HG03196 (cell line): Measurements from ENCODE around the gene FGFR1OP2.
A peak's percentile ranks its signal among the peaks of the same experiment; 100 is the strongest.

Experiments used
- ATAC-seq: cut with Tn5 transposase; IDR thresholded peaks from one replicate; pipeline ENCODE4 v1.9.1; 2021; ENCODE audit not compliant: unreplicated experiment

Gene FGFR1OP2

GRCh38 chr12:27001663-27002062, 63.4 kb downstream of the FGFR1OP2 start:
- ATAC-seq = no peak

DNA sequence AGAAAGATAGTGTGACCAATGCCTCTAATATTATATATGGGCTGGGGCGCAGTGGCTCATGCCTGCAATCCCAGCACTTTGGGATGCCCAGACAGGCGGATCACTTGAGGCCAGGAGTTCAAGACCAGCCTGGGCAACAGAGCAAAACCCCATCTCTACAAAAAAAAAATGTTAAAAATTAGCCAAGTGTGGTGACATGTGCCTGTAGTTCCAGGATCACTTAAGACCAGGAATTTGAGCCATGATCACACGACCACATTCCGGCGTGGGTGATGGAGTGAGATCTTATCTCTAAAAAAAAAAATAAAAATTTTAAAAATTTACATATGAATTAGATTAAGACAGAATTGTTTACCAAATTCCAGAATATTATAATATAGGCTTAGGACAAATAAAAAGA, 63.9 kb downstream of the FGFR1OP2 start:
- no peak for ATAC-seq

GRCh38 chr12:27003421-27004381, 65.4 kb downstream of the FGFR1OP2 start:
- no peak for ATAC-seq

GRCh38 chr12:27005495-27005894, 67.2 kb downstream of the FGFR1OP2 start:
- no peak for ATAC-seq

DNA sequence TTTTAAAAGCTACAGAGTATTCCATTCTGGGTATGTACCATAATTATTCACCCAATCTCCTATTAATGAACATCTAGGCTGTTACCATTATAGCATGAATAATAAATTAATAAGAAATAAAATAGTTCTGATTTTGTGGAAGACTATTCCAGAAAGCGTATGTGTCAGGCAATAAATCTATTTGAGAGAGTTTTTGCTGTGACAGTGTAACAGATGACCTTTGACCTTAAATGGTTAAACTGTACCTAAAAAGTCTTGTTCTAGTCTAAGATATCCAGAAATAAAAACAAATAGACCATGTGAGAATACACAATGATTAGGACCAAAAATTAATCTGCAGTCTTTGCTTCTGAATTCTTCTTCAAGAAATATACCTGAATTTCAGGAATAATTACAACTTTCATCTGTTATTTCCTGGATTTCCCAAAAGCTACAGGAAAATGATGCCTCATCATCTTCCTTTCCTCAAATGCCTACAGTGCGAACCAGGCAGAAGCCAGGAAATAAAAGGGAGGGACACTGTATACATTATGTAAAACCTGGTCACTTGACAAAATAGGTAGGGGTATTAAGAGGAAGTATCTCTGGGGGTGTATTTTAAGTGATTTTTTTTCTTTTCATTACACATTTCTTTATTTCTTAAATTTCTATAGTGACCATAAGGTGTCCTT, 68.7 kb downstream of the FGFR1OP2 start:
- ATAC-seq = no peak

- no peak for ATAC-seq
These were observed 69.8 kb downstream of the FGFR1OP2 start for GRCh38 chr12:27008081-27008480.

GRCh38 chr12:27009881-27010301, 71.6 kb downstream of the FGFR1OP2 start:
- no peak for ATAC-seq

DNA sequence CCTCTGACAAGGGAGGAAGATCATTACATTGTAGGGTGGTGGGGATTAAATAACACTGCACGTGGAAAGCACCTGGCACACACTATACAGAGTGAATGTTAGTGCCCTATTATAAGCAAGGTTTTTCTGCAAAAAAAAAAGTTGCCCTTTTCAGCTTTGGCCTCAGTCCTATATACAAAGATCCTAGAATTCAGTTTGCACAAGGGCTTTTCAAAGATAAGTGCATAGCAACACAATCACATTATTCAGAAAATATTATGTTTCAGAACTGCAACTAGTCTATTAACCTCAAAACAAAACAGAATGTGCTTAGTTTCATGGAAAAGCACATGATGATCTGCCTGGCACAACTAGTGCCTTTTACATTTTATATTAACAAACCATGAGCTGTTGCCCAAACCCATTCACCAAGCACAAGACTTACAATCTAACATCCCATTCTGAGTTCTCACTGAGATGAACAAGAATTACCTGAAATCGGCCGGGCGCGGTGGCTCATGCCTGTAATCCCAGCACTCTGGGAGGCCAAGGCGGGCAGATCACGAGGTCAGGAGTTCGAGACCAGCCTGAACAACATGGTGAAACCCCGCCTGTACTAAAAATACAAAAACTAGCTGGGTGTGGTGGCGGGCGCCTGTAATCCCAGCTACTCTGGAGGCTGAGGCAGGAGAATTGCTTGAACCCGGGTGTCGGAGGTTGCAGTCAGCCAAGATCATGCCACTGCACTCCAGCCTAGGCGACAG, 74.1 kb downstream of the FGFR1OP2 start:
- ATAC-seq = no peak

DNA sequence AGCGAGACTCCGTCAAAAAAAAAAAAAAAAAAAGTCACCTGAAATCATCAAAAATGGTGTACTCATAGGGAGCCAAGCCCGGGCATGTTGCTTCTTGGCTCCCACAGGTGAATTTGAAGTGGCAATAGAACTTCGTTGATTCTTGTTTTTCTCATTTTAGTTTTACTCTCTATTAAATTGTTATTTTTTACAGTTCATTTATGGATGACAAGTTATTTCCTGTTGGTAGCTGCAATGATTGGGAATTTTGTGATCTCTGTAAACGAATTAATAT, 74.6 kb downstream of the FGFR1OP2 start:
- ATAC-seq = no peak

DNA sequence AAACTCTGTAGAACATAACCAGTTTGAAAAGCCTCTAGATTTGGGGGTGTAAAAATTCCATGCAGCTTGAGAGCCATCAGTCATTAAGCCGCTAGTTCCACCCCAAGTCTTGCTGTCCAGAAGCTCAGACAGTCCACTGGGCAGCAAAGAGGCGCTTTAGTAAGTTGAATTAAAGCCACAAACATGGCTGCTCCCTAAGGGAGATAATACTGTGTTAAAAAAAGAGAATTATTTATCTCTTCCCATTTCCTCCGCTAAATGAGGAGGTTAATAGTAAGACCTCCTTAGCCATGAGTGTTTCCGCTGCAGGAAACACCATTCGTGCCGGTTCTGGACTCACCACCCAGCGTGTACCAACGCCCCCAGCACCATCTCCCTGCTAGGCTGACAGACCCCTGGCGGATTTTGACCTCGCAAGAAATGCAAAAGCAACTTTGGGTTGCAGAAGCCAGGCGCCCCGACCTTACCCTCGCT, 75.4 kb downstream of the FGFR1OP2 start:
- peak; percentile 15 for ATAC-seq

GRCh38 chr12:27014085-27014858, 76.0 kb downstream of the FGFR1OP2 start, which contains the start of gene TM7SF3:
Gene TM7SF3, minus strand, starts transcription at chr12:27014384. Its CDS starts 216 bp downstream, at chr12:27014168.
- peak; percentile 87 for ATAC-seq

DNA sequence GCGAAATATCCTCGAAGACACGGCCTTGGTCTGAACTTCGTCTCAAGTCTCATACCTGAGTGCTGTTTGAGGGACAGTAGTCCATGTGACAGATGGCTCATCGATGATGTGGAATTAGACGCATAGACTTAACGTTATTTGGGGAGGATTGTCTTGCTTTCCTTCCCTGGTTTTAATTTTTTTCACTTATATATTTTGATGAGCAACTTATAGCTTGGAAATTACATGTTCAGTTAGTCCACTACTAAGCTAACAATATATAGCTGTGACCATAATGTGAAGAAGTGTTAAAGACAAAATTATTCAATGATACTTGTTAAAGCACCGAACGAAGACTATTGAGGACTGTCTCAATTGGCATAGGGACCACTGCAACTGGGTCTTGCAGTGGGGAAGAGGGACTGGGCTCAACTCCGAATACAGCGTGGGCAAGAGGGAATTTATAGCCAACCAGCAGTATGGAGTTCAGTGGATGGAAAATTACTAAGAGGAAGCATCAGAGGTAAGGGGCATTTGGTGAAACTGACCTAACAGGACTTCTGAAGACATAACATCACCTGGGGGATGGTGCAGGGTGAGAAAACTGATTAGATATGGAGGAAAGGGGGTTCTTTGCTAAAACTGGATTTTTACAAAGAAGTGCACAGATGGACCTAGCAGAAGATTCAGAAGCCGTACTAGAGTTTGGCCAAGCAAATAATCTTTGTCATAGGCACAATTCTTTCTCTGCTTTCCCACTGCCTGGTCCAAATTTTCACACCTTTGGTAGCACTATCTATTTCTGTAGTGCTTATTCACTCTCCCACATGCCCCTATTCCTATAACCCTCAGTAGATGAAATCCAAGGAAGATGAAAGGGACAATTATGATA, 76.8 kb downstream of the FGFR1OP2 start:
- ATAC-seq = no peak

- ATAC-seq = no peak
These were observed 77.4 kb downstream of the FGFR1OP2 start for GRCh38 chr12:27015730-27016076.
